CD4-positive, alpha-beta T cell treated with Interleukin-4 for 4 hours (primary cell): ENCODE results near the gene RMC1.
"Not testable (repeated sequence)": the region's sequence is repeated elsewhere in the genome, so short reads cannot be mapped to it uniquely, and the experiment has no call there.

Experiments
- DNase-seq: peaks from one replicate; pipeline ENCODE4 v3.0.0-alpha.2; 2020

Gene RMC1

GRCh38 chr18:23536204-23536603 is 32.9 kb downstream of the RMC1 start:
- no peak for DNase-seq

DNA sequence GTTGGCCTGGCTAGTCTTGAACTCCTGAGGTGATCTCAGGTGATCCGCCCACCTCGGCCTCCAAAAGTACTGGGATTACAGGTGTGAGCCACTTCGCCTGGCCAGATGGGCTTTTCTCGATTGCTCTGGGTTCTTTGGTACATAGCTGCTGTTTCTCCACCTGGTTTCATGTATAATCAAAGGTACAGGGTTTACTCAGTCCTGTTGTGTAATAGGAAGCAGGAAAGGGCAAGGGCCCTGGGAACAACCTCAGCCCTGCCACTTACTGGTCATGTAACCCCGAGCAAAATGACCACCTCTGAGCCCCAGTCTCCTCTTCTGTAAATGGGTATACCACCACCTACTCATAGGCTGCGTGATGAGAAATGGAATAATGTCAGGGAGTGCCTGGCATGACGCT is 34.0 kb downstream of the RMC1 start:
- no peak for DNase-seq

DNA sequence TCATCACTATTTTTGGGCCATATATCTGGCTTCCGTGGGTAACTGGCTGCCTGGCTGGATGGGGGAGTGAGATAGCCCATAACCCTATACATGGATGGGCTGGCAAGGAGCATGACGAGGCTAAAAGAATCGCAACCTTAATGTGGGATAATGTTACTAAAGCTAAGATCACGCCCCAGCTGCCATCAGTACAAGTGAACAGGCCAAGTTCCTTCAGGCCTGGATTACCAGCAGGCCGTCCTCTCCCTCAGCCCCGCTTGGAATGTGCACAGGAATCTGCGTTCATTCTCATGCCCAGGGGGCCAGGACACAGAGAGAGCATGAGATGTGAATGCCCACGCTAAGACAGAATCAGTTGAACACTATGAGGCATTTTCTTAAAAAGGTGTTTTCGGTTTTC is 34.7 kb downstream of the RMC1 start:
- no peak for DNase-seq

GRCh38 chr18:23538870-23539269 is 35.6 kb downstream of the RMC1 start:
- DNase-seq: no peak

DNA sequence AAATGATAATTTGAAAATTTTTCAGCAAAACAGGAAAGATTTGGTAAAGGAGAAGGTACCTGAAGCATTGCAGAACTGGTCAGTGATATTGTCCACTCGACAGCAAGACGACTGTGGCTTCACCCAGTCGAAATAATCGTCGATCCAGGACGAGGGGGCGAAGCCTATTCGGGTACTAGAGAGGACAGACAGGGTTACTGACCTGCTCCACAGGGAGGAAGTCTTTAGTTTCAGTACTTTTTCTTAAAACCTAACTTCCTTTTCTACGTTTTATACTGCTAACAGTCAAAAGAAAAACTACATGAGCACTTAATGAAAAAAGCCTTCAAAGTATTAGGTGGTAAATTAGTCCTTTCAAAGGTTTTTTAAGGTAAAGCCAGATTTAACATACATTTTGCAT is 36.0 kb downstream of the RMC1 start:
- DNase-seq: no peak

GRCh38 chr18:23539911-23540525 is 36.7 kb downstream of the RMC1 start:
- no peak for DNase-seq

GRCh38 chr18:23540867-23541266 is 37.6 kb downstream of the RMC1 start:
- peak; percentile 41 for DNase-seq

DNA sequence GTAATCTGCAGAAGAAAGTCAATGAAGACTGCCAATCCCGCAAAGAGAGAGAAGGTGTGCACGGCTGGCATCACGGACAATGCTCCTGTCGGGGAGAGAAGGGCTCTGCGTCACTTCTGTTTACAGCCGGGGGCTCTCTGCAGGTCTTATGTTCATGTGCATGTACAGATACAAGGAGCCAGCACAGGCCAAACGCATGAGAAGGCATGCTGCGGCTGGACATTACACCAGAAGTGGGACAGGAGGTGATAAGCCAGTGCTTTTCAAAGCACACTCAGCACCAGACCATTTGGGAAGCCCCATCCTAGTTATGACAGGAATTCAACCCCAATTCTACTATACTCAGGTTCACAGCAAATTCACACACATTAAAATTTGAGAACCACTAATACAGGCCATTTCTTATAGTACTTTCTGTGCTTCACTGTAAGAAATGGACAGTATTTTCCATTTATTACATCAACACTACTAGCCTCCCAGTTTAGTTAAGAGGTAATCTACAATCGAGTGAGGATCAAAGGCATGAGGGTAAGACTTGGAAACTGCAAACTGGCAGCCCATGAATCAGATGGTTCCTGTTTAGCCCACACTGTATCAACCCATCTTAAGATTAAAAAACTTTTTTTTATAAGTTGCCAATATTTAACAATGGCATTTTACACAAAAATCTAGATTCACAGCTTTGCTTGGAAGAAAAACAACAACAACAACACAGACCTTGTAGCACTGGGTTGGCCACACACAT is 38.2 kb downstream of the RMC1 start:
- peak; percentile 20 for DNase-seq

DNA sequence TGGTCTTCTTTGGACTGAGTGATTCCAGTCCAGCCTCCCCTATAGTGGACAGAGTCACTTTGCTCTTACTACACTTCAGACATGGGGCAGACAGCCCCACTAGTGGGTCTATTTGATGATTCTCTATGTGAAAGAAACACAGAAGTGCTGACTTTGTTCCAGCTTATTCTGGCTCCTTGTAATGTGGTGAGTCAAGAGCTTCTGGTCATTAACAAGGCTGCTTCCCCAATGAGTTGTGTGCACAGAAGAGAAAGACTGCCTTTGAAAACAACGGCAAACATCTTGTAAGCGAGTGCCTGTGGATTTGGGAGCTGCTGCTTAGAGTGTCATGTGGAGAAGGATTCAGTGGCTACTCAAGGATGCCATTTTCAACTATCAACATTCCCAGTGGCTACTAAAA is 39.1 kb downstream of the RMC1 start:
- no peak for DNase-seq

GRCh38 chr18:23545247-23545789 is 42.0 kb downstream of the RMC1 start:
- no peak for DNase-seq

GRCh38 chr18:23547306-23547705 is 44.0 kb downstream of the RMC1 start:
- DNase-seq: no peak

DNA sequence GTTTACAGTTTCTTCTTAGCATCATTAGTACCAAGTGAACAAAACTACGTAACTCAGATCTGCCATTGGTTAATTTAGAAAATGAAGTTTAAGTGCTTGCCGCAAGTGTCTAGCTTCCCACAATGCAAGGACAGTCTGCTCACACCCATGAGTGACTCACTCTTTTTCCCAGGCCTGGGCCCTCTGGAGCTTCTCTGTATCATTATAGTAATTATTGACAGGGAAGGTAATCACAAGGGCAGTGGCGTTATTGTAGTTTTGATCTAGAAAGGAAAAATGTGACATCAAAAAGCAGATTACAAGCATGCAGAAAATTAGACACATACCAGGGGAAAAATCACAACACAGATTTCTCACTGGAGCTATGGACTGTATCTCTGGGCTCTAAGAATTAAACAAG is 44.5 kb downstream of the RMC1 start:
- no peak for DNase-seq

- no peak for DNase-seq
Observed at GRCh38 chr18:23548275-23548674, 45.0 kb downstream of the RMC1 start.

DNA sequence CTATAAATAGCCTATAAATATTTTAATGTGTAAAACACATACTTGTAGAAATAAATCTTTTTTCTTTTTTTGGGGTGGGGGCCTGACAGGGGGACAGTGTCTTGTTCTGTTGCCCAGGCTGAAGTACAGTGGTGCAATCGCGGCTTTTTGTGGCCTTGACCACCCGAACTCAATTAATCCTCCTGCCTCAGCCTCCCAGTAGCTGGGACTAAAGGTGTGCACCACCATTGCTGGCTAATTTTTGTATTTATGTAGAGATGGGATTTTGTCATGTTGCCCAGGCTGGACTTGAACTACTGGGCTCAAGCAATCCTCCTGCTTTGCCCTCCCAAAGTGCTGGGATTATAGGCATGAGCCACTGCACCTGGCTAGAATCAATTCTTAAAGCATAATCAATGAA is 45.4 kb downstream of the RMC1 start:
- no peak for DNase-seq

DNA sequence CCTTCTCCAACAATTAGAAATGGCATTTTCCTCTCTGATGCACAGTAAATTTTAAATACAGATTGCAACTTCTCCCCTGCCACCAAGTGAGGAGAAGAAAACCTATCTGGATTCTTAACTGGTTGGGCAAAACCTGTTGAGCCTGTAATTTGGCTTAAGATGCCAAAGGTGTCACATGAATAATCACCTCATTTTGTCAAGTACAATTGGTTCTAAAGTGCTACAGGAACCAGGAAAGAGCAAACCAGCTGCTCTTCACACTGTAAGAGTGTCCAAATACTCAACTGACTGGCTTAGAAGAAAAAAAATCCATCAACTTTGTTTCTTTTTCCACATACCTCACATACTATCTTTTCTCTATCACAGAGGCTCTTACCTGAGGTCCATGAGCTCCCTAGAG is 47.6 kb downstream of the RMC1 start:
- DNase-seq: no peak

GRCh38 chr18:23551978-23552377 is 48.7 kb downstream of the RMC1 start:
- no peak for DNase-seq

- no peak for DNase-seq
Observed at GRCh38 chr18:23552505-23552904, 49.2 kb downstream of the RMC1 start.

DNA sequence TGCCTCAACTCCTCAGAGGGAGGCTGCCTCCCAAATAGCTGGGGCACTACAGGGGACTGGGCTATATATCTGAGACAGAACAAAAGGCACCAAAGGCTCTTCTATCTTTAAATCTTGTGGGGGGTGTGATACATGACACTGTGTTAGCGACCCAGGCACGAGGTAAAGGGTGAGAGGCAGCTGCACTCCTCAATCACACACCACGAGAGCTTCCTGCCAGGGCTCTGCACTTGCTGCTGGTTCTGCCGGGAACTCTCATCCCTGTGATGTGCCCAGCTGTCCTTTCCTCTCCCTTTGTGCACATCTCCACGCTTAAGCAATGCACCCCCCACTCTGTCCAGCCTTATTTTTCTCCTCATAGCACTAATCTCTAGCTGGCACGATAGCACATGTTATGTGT is 50.6 kb downstream of the RMC1 start:
- DNase-seq: no peak

DNA sequence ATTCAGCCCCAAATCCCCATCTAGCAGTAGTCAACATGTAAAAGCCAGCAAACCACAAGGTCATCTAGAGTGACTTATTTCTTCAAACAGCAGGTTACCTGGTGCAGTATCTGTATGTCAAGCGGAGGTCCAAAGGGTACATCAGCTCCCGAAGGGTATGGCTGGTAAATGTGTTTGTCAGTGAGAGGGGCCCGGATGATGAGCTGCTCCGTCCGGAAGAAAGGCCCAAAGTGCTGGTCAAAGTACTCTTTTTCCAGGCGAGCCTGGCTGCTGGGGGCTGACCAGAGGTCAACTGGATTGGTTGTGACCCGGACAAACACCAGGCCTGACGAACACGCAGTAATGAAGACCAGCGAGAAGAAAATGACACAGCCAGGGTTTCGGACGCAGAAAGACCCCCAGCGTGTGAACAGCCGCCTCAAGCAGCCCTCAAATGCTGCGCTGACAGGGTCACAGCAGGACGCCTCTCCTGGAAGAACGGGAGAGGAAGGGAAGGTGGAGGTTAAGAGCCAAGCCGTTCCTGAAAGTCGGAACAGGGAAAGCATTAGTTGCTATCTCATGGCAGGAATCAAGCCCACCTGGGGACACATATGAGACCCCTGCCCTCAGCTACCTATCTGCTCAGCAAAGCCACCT is 53.0 kb downstream of the RMC1 start:
- no peak for DNase-seq

DNA sequence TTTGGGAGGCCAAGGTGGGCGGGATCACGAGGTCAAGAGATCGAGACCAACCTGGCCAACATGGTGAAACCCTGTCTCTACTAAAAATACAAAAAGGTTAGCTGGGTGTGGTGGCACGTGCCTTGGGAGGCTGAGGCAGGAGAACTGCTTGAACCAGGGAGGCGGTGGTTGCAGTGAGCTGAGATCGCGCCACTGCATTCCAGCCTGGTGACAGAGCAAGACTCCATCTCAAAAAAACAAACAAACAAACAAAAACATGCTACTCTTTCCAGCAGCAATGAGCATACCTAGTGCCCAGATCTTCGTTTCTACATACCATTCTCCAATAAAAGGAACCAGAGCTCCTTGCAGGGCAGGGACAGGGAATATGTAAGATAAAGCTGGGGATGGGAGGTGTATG is 54.2 kb downstream of the RMC1 start:
- not testable (repeated sequence) for DNase-seq

GRCh38 chr18:23560186-23560585 is 56.9 kb downstream of the RMC1 start:
- no peak for DNase-seq

GRCh38 chr18:23563377-23564043 is 60.2 kb downstream of the RMC1 start:
- peak; percentile 71 for DNase-seq

DNA sequence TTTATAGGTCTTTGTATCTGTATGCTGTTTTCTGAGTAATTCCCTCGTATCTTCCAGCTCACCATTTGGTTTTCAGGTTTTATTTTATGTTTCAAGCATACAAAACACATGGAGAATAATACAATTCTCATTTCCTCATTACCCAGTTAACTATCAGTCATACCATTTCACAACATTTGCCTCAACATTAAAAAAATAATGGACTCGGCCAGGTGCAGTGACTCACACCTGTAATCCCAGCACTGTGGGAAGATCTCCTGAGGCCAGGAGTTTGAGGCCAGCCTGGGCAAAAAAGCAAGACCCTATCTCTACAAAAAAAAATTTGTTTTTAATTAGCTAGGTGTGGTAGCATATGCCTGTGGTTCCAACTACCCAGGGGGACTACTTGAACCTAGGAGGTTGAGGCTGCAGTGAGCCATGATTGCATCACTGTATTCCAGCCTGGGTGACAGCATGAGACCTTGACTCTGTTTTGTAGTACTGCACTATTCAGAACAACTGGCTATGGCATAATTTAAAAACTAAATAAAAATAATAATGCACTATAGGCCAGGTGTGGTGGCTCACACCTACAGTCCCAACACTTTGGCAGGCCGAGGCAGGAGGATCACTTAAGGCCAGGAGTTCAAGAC is 62.7 kb downstream of the RMC1 start:
- no peak for DNase-seq
